Cardiac septum (tissue), 1 donor: Measurements from ENCODE around the gene CRYZ. TPM values are rescaled to one million over a fixed set of nuclear protein-coding genes. Genes with fewer than 3 reads are reported as not detected.
"Not testable (repeated sequence)": the region's sequence is repeated elsewhere in the genome, so short reads cannot be mapped to it uniquely, and the experiment has no call there.

Experiments
- DNase-seq: peaks from one replicate; pipeline ENCODE4 v3.0.0-alpha.2; 2020; ENCODE audit warnings: low spot score
- intact Hi-C: fragments of 100-400 bp; cut with DNase I; formaldehyde crosslinking; loops from one replicate; pipeline ENCODE4 v1.14.0; 2022
- long read RNA-seq: library from polyadenylated mRNA; unstranded; transcript quantifications from one replicate; pipeline ENCODE4 v2.0.0, GENCODE V29; 2021
- total RNA-seq: library from RNA; stranded (reverse); fragmentation: NEBNext Ultra II Directional; extraction: Animal tissue kit (Norgen Biotek cat#: 25700); gene quantifications from one replicate; pipeline ENCODE4 v1.2.1, GENCODE V29; 2021
- donor health status: DM: no; HTN: no; CAD: no.

CRYZ gene
- total RNA-seq: 31.0 TPM
- long read RNA-seq, transcript CRYZ-201 (9 exons, 1,888 nt): major isoform, 45 of 56 reads
- long read RNA-seq, partial matches to known transcripts: 2 of 56 reads
- long read RNA-seq, other reads (novel, unspliced or antisense): 6 of 56 reads

GRCh38 chr1:74732960-74733603, at the start of gene CRYZ, which contains the start of gene TYW3:
Gene CRYZ, minus strand, starts transcription at chr1:74733050. Its CDS starts 8,229 bp downstream, at chr1:74724821.
Gene TYW3, plus strand, starts transcription at chr1:74733152. Its CDS starts 93 bp downstream, at chr1:74733245.
- intact Hi-C loops: no loop called here
- peak; percentile 94 for DNase-seq

- intact Hi-C loops: no loop called here
Observed at GRCh38 chr1:74780594-74780993, 47.7 kb upstream of the CRYZ start.

DNA sequence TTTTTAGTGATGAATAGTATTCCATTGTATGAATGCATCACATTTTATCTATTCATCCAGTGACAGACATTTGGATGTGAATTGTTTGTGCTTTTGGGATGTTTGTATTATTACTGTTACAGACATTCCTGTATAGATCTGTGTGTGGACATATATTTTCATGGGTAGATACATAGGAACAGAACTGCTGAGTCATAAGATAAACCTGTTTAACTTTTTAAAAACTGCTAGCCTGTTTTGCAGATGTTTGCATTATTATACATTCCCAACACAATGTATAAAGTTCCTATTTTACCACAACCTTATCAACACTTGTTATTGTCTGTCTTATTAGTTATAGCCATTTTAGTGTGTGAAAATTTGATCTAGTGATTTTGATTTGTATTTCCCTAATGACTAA, 46.9 kb upstream of the CRYZ start:
- no peak for DNase-seq
- intact Hi-C loops: no loop called here

More at GRCh38 chr1:74780594-74780993, 47.7 kb upstream of the CRYZ start:
- no peak for DNase-seq

DNA sequence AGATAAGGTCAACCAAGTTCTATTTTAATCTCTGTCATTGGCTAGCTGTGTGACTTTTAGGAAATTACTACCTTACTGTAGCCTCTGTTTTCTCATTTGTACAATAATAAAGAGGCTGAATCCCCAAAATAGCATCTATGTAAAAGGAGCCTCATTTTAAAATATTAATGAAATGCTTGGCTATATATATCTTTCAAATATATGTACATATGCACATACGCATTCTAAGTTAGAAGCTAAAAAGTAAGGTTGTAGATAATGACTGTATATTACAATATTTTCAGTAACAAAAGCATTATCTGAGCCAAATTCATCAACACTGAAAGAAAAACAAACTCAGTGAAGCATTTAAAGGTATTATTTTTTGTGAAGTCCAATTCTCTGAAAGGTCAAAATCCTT, 44.7 kb upstream of the CRYZ start:
- intact Hi-C loops: no loop called here
- DNase-seq: no peak

- intact Hi-C loops: no loop called here
Observed at GRCh38 chr1:74775735-74776134, 42.9 kb upstream of the CRYZ start.

GRCh38 chr1:74773582-74773981, 40.7 kb upstream of the CRYZ start:
- intact Hi-C loops: loop anchor here (2.0 kb wide), 1 partner anchor 429 kb away; no protein-coding TSS in a partner anchor
- DNase-seq: no peak

More at GRCh38 chr1:74775735-74776134, 42.9 kb upstream of the CRYZ start:
- no peak for DNase-seq

DNA sequence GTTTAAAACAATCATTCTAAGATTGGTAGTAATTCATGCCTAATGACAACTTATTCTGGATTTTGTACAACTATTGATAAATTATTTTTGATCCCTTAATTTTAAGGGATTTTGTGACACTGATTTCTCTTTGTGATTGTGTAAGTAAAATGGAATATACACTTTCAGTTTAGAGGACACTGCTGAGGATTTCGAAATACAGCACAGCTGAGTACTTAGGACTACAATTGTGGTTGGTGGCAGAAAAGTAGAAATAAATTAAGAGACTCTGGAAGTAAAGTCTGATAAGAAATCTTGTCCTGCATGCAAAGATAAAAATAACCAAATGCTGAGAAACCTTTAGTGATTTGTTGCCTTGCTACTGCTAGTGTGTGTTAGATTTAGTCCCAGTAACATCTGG, 40.1 kb upstream of the CRYZ start:
- intact Hi-C loops: loop anchor here (2.0 kb wide), 1 partner anchor 430 kb away; no protein-coding TSS in a partner anchor
- DNase-seq: no peak

GRCh38 chr1:74771913-74772515, 39.2 kb upstream of the CRYZ start:
- intact Hi-C loops: loop anchor here (2.0 kb wide), 1 partner anchor 431 kb away; no protein-coding TSS in a partner anchor

GRCh38 chr1:74767490-74767889, 34.6 kb upstream of the CRYZ start:
- DNase-seq: no peak
- intact Hi-C loops: no loop called here

More at GRCh38 chr1:74771913-74772515, 39.2 kb upstream of the CRYZ start:
- DNase-seq: no peak

GRCh38 chr1:74766579-74766978, 33.7 kb upstream of the CRYZ start:
- no peak for DNase-seq
- intact Hi-C loops: no loop called here

DNA sequence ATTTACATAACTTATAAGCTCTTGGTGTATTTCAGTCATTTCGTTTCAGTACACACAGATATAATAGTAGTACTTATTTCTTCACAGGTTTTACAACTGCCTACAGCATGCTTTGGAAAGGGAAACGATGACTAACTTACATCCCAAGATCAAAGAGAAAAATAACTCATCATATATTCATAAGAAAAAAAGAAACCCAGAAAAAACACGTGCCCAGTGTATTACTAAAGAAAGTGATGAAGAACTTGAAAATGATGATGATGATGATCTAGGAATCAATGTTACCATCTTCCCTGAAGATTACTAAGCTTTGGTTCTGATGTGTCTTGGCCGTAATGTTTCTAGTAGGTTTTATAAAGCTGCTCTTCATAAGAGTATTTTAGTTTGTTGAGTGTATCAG, 31.0 kb upstream of the CRYZ start:
- intact Hi-C loops: no loop called here

DNA sequence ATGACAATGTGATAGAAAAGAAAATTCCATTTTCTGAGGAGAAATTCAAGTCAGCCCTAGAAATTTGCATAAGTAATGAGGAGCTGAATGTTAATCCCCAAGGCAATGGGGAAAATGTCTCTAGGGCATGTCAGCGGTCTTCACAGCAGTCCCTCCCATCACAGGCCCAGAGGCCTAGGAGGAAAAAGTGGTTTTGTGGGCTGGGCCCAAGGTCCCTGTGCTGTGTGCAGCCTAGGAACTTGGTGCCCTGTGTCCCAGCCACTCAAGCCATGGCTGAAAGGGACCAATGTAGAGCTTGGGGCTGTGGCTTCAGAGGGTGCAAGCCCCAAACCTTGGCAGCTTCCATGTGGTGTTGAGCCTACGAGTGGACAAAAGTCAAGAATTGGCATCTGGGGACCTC, 23.8 kb upstream of the CRYZ start:
- DNase-seq, intact Hi-C loops: not testable (repeated sequence)

More for the DNA sequence above, 31.0 kb upstream of the CRYZ start:
- no peak for DNase-seq

DNA sequence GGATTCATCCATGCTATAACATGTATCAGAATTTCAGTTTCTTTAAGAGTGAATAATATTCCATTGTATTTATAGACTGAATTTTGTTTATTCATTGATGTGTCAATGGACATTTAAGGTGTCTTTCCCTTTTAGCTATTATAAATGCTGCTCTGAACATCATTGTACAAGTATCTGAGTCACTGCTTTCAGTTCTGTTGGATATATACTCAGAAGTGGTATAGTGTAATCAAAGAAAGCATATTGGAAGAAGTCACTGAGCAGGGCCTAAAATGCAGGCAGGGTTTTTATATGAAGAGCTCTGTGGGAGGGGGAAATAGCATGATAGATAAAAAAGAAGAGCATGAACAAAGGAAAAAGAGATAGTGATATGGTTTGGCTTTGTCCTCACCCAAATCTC, 22.6 kb upstream of the CRYZ start:
- intact Hi-C loops: no loop called here
- no peak for DNase-seq

- intact Hi-C loops: no loop called here
- no peak for DNase-seq
Observed at GRCh38 chr1:74753104-74753503, 20.3 kb upstream of the CRYZ start.

DNA sequence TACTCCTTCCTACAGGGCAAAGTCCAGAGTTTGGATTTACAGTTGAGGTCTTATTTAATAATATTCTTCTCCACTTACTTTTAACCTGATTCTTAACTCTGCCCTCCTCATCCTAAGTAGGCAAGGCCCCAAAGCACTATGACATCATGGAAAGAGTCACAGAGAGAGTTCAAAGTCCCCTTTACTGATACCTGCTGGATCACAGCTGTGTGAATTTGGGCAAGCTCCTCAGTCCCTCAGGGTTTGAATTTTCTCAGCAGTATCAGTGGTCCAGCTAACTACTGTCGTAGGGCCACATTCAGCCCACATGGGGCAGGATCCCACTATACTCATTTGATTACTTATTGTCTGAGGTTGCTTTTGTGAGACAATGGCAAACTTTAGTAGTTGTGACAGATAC, 16.1 kb upstream of the CRYZ start:
- DNase-seq: no peak
- intact Hi-C loops: no loop called here

DNA sequence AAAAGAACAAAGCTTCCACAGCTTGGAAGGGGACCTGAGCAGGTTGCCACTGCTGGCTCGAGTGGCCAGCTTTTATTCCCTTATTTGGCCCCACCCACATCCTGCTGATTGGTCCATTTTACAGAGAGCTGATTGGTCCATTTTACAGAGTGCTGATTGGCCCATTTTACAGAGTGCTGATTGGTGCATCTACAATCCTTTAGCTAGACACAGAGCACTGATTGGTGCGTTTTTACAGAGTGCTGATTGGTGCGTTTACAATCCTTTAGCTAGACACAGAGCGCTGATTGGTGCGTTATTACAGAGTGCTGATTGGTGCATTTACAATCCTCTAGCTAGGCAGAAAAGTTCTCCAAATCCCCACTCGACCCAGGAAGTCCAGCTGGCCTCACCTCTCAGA, 12.4 kb upstream of the CRYZ start:
- DNase-seq, intact Hi-C loops: not testable (repeated sequence)

- DNase-seq, intact Hi-C loops: not testable (repeated sequence)
Observed at GRCh38 chr1:74740307-74740980, 7.6 kb upstream of the CRYZ start.

GRCh38 chr1:74737333-74737732, 4.5 kb upstream of the CRYZ start:
- intact Hi-C loops: no loop called here
- DNase-seq: no peak

DNA sequence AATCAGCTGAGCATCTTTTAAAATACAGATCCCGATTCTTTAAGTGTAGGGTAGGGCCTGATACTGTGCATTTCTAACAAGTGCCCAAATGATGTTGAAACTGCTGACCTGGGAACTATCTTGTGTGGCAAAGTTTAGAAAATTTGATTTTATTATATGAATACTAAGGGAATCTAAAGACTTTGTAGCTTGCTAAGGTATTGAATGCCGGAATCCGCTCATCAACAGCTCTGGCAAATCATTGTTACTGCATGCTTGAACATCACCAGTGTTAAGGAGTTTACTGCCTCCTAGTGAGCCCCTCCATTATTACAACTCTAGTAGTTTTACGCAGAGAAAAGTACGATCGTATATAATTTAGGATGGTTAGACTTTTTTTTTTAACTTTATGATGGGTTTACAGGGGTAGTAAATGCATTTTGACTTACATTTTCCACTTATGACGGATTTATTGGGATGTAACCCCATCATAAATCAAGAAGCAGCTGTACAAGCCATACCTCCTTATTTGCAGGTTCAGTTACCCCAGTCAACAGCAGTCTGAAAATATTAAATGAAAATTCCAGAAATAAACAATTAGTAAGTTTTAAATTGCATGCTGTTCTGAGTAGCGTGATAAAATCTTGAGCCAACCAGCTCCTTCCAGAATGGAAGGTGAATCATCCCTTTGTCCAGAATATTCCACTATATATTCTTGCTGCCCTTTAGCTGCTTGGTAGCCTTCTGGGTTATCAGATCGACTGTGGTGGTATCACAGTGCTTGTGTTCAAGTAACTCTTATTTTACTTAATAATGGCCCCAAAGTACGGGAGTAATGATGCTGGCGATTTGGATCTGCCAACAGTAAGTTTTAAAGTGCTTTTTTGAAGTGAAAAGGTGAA, 994 bp upstream of the CRYZ start:
- DNase-seq: no peak
- intact Hi-C loops: no loop called here
